Stimulated activated CD4-positive, alpha-beta T cell treated with anti-CD3 and anti-CD28 coated beads, Interleukin-1b, Interleukin-23, amount 100 ng/mL, for 24 hours (primary cell): Measurements from ENCODE around the gene COL6A5.
"Not testable (repeated sequence)": the region's sequence is repeated elsewhere in the genome, so short reads cannot be mapped to it uniquely, and the experiment has no call there.

ENCODE experiments used
- DNase-seq, 4 experiments: peaks; one replicate each; pipeline ENCODE4 v3.0.0-alpha.2; 2020; ENCODE audit warnings: low read depth in 4 of 4, low spot score in 1 of 4

Gene COL6A5

GRCh38 chr3:130345487-130346079 is at the start of gene COL6A5:
Gene COL6A5 (plus strand): TSS chr3:130345672. CDS start chr3:130373639, 27,967 bp downstream.
- DNase-seq, result no peak

GRCh38 chr3:130299531-130299930 is 45.9 kb upstream of the COL6A5 start:
- DNase-seq, result no peak

- DNase-seq, result no peak
Measured at GRCh38 chr3:130300888-130301287, 44.6 kb upstream of the COL6A5 start.

- no peak for DNase-seq
Measured at GRCh38 chr3:130310109-130310508, 35.4 kb upstream of the COL6A5 start.

- DNase-seq, result no peak
Measured at GRCh38 chr3:130312374-130312773, 33.1 kb upstream of the COL6A5 start.

GRCh38 chr3:130316169-130316568 is 29.3 kb upstream of the COL6A5 start:
- no peak for DNase-seq

GRCh38 chr3:130323503-130323902 is 22.0 kb upstream of the COL6A5 start:
- DNase-seq, result no peak

- no peak for DNase-seq
Measured at GRCh38 chr3:130340766-130341165, 4.7 kb upstream of the COL6A5 start.

- no peak for DNase-seq
Measured at GRCh38 chr3:130341388-130341787, 4.1 kb upstream of the COL6A5 start.

- DNase-seq, result no peak
Measured at GRCh38 chr3:130341882-130342281, 3.6 kb upstream of the COL6A5 start.

- DNase-seq, result no peak
Measured at GRCh38 chr3:130342821-130343661, 2.4 kb upstream of the COL6A5 start.

GRCh38 chr3:130348258-130348657 is 2.8 kb downstream of the COL6A5 start:
- DNase-seq, result not testable (repeated sequence)

- DNase-seq, result no peak
Measured at GRCh38 chr3:130354430-130354829, 9.0 kb downstream of the COL6A5 start.

- DNase-seq, result no peak
Measured at GRCh38 chr3:130374033-130374432, 28.6 kb downstream of the COL6A5 start.

GRCh38 chr3:130374908-130375307 is 29.4 kb downstream of the COL6A5 start:
- DNase-seq, result no peak

- DNase-seq, result no peak
Measured at GRCh38 chr3:130377960-130378676, 32.6 kb downstream of the COL6A5 start.

- no peak for DNase-seq
Measured at GRCh38 chr3:130378677-130379191, 33.3 kb downstream of the COL6A5 start.

GRCh38 chr3:130379274-130379673 is 33.8 kb downstream of the COL6A5 start:
- no peak for DNase-seq

GRCh38 chr3:130380398-130380797 is 34.9 kb downstream of the COL6A5 start:
- DNase-seq, result no peak

GRCh38 chr3:130383424-130383823 is 38.0 kb downstream of the COL6A5 start:
- DNase-seq, result no peak

- no peak for DNase-seq
Measured at GRCh38 chr3:130384476-130385025, 39.1 kb downstream of the COL6A5 start.
